ENCODE results near the gene NAT9.

NAT9 gene

DNA sequence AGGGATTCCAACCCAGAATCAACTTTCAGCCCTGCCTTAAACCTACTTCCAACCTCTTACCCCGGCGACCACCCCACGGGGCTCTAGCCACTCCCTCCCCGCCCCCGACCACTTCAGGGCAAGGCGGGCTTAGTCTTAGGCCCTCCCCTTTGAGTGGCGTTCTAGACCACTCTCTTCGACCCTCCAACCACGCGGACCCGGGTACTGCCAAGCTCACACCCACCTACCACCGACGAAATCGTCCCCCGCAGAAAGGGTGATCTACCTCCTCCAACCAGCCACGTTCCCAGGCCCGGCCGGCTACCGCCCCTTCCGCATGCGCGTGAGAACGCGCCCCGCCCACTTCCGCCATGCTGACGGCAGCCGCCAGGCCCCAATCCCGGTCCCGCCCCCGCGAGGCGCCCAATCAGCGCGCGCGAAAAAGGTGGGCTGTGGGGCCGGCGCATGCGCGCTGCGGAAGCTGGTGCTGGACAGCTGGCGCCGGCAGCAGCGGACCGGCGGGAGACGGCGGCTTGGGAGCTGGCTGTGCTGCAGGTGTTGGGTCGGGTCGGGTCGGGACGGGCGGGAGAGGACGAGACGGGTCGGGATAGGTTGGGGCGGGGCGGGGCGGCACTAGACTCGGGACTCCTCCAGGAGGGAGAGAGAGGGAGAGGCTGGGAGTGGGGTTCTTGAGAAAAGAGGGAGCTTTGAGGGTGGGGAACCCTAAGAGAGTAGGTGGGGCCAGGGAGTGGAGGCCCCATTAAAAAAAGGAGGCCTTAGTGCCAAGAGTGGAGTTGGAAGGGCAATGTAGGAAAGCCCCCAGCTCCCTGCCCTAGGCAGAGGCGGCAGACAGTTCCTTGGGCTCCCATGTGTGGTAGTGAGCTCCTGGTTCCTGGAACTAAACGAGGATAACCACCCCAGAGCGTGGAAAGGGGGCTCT, at the start of gene NAT9:
Gene NAT9, minus strand, starts transcription at position 302 of the 919 bp plus-strand sequence. CDS start 647 bp downstream, outside the sequence.
- DNase-seq (ENCODE audit: low read depth in 2 of 2) = peak; percentile 96 to 99

GRCh38 chr17:74824961-74825627, 48.9 kb upstream of the NAT9 start:
- DNase-seq (ENCODE audit: low read depth in 2 of 2) = no peak

GRCh38 chr17:74822939-74823367, 46.8 kb upstream of the NAT9 start:
- DNase-seq (ENCODE audit: low read depth in 2 of 2) = no peak

DNA sequence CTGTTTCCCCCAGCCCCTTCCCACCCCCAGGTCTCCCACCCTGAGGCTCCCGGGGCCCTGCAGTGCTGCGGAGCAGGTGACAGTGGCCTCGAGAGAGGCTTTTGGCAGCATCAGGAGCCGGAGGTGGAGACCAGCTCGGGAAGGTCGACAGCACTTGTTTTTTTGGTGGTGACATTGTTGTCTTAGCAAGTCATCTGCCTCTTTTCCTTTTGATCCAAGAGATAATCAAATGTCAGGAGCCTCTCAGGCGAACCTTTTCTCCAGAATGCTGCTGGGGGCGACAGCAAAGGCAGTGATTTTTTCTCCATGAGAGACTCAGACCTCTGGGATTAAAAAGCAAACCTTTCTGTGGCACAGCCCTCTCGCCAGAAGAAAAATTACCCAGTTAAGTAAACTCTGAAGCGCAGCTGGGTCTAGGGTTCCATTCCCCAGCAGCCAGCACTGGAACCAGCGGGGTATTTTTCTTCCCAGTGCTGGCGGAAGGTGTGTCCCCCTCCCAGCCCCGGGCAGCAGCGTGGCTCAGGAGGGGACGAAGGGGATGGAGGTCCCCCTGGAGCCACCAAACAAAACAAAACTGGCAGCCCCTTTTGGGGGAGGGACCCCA, 46.3 kb upstream of the NAT9 start:
- DNase-seq (ENCODE audit: low read depth in 2 of 2) = no peak

DNA sequence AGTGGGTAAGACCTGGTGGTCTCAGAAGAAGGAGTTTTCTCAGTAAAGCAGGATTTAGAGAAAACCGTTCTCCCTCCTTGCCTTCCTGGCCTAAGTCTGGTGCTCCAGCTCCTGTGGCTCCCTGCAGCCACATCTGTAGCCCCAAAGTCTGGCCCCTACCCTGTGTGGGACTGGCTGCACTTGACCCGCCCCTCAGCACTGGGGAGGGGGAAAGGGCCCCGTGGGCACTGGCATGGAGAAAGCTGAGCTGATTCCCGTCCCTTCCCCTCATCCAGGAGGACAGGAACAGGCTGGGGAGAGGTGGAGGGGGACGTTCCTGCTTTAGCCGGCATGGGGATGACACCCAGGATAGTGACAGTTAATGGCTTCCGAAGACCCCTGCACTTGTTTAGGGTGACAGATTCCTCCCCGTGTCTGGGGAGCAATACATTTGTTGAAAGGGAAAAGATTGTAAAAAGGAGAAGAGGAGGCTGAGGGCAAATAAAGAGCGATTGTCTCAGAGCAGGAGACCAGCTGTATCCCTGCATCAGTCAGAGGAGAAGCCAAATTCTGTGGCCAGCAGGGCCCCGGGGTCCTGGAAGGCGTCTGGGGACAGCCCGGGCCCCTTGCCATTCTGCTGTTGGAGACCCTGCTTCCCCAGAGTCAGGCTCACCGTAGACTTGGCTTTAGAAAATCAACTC, 45.6 kb upstream of the NAT9 start:
- DNase-seq (ENCODE audit: low read depth in 2 of 2) = no peak

DNA sequence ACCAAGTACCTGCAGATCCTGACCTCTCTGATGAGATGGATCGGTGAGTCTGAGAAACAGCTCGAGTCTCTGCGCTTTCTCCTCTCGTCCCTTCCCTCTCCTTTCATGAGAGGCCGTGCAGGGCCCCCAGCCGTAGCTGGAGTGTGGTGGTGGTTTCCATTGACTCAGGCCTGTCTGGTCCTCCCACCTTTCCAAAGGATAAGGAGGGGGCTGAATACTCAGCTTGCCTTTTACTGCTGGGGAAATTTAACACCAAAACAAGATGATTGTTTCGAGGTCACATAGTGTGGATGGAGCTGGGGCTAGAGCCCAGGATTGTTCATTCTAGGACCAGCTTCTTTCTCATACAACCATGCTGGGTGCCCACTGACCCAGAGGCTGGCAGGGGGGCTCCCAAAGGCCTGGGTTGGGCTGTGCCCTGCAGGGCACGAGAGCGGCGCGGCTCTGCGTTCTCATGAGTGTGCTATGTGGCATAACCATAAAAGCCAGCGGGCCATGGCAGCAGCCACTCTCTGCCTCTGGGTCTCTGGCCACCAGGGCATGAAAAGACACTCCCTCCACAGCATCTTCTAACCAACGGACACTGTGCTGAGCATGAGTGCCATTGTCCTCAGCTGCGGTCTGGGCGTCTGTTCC, 43.8 kb upstream of the NAT9 start:
- DNase-seq (ENCODE audit: low read depth in 2 of 2) = no peak

- DNase-seq (ENCODE audit: low read depth in 2 of 2) = no peak
Measured at GRCh38 chr17:74818291-74818938, 42.3 kb upstream of the NAT9 start.

GRCh38 chr17:74816905-74817620, 40.9 kb upstream of the NAT9 start:
- no peak for DNase-seq (ENCODE audit: low read depth in 2 of 2)

GRCh38 chr17:74815550-74816370, 39.6 kb upstream of the NAT9 start:
- DNase-seq (ENCODE audit: low read depth in 2 of 2) = no peak

DNA sequence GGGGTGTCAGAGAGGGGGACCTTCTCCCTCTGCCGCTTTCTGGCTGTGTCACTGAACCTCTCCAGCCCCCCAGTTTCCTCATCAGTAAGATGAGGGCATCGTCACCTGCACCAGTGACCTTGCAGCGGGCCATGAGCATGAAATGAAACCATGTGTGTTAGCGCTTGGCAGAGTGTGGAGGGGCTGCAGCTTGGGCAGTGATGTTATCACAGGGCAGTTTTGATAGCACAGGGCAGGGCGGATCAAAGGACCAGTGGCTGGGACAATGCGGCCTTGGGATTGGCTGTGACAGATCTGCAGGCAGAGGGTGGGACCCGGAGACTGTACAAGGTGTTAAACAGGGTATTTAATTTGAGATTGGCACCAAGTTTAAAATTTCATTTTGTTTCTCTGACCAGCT, 38.9 kb upstream of the NAT9 start:
- no peak for DNase-seq (ENCODE audit: low read depth in 2 of 2)

DNA sequence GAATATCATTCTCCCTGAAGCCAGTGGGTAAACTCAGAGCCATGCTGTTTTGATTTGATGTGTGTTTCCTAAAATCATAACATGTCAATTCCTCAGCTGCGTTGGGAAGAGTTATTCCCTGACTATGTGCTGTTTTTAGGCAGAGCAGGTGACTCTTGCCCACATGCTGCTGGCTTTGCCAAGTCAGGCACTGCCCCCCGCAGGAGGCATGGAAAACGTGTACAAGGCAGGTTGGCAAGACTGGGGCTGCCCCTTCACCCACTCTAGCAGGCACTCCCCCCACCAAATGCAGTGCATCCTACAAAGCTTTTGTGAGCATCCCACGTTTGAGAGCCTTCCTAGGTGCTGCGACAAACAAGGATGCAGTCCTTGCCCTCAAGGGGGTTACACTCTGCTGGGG, 38.3 kb upstream of the NAT9 start:
- no peak for DNase-seq (ENCODE audit: low read depth in 2 of 2)

DNA sequence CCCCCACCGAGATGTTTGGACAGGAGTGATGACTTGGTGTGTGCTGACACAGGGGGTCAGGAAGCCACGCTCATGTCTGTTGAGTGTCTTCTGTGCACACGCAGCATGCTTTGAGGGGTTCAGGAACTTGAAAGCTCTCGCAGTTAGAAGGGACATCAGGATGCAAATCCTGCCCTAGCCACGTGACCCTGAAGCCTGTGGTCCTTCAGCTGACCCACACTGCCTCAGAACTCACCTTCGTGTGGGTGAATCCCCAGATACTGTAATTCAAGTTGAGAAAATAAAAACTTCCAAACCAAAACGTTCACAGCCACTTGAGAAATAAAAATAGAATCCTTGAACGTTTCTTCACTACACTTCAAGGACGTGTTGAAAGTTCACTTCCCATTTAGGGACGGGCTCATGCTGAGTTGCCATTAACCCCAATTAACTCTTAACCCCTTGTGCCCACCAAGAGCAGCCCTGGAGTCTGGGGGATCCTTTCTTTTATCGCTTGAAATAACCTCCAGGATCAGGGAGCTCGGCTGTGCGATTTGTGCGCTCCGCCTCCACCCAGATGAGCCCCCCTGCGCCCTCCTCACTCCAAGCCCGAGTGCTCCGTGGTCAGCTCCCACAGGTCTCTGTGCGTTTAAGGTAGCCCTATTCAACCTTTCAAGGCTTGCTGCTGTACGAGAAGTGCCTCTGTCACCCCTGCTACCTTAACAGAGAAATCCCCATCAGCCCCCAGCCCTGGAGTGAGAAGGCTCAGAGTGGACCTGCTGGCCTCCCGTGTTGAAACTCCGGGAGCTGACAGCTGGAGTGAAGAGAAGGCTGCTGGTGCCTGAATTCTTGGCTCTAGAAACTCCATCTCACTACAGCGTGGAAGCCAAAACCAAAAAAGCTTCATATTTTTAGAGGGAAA, 36.2 kb upstream of the NAT9 start:
- DNase-seq (ENCODE audit: low read depth in 2 of 2) = no peak

- no peak for DNase-seq (ENCODE audit: low read depth in 2 of 2)
Measured at GRCh38 chr17:74810699-74811485, 34.7 kb upstream of the NAT9 start.

DNA sequence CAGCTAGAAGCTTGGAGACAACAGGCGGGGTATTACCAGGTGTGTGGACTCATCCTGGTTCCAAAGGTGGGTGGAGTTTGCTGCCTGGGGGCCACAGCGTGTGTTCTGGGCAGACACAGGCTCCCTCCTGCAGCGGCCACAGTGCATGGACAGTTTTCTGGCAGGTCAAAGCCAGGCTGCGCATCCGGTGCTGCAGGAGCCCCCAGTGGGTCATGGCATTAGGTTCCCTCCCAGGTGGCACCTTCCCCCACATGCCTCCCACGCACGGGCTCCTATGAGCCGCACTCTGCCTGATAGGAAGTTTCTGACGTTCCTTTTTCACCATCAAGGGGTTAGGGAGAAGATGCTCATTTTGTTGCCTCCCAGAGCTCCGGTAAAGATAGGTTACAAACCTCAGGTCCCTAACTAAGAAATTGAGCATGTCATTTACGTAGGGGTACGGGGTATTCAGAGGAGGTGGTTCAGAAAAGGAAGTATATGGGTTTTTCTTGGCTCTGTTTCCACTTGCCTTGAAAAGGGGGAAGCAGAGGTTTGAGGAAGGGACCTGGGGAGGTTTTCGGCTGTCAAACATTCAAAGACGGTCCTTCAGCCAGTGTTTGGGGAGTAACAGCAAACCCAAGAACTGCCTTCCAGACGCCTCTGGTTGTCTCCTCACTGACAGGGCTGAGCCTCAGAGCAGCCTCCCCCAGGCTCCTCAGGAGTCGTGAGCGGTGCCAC, 32.7 kb upstream of the NAT9 start:
- DNase-seq (ENCODE audit: low read depth in 2 of 2) = no peak

DNA sequence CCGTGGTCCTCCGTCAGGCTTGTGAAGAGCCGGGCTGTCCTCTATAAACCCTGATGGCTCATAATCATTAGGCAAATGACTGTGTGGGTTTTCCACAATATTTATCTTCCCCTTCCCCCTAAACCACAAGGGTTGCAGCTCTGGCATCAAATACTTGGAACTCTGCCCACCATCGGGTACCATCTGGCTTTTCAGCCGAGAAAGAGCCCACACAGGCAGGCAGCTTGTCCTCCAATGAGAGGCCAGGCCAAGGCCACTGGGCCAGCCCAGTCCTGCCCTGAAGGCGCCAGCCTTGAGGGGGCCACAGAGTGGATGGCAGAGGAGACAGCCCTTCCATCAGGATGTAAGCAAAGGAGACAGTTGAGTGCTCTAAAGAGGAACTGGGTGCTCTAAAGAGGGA, 31.8 kb upstream of the NAT9 start:
- DNase-seq (ENCODE audit: low read depth in 2 of 2) = no peak

GRCh38 chr17:74807441-74807840, 31.3 kb upstream of the NAT9 start:
- DNase-seq (ENCODE audit: low read depth in 2 of 2) = no peak

DNA sequence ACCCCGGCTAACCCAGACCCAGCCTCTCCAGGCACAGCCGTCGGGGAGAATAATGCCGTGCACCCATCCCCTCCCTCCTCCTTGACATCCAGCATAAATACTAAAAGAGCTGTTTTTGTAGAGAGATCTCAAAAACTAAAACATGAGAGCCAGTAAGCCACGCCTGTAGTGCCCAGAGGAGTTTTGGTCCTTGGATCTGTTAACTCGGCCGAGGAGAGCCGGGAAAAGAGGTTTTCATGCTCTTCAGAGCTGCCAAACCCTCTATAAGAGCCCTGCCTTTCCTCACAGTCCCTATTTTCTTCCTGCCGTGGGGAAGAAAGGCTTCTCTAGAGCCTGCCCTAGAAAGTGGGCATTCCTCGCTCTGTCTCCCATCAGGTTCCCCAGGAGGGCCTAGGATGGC, 30.2 kb upstream of the NAT9 start:
- no peak for DNase-seq (ENCODE audit: low read depth in 2 of 2)
